ENCODE results near the gene TPRG1L.
"Not testable (repeated sequence)": the region's sequence is repeated elsewhere in the genome, so short reads cannot be mapped to it uniquely, and the experiment has no call there.

TPRG1L gene

DNA sequence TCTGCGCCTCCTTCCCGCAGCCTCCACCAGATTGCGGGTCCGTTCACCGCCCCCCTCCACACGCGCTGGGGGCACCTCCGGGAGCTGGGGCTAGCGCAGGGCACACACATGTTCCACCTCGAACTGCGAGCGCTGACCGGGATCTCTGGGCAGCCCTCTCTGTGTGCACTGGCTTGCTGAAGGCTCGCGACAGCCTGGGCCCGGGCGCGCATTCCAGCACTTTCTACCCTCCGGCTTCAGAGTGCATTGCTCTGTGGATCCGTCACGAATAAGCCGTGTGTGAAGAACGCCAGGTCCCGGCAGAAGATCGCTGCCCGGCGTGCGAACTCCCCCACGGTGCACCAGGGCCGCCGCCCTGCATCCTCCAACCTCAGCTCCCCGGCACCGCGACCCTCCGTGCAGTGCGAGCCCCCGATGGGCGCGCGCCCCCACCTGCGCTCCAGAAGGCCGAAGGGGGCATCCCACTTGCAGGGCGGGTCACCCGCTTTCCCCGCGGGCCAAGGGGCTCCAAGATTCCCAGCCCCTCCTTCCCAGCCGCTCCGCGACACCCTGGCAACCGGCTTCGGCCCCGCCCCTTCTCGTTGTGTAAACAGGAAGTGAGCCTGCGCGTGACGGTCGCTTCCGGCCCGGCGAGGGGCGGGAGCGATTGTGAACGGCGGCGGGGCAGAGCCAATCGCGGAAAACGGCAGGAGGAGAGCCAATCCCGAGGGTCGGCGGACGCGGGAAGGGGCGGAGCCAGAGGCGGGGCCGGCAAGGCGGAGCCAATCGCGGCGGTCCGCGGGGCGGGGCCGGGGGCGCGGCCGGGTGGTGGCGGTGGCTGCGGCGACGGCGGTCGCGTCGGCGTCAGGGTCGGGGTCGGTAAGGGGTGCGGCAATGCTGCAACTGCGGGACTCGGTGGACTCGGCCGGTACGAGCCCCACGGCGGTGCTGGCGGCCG is at the start of gene TPRG1L:
Gene TPRG1L, plus strand, starts transcription at position 816 of the 937 bp plus-strand sequence. Its CDS starts 58 bp downstream, at position 874.
- peaks cover 19% of the 10 kb centered on the region for H3K4me1 ChIP-seq (ENCODE audit: control insufficient read depth, insufficient read depth, low read length)
- peak within 1 kb of the TSS; percentile 70 for H3K9ac ChIP-seq (ENCODE audit: low read length)
- H3K36me3 ChIP-seq (ENCODE audit: control insufficient read depth, insufficient read depth, low read length) = peaks cover 8% of the 10 kb centered on the region
- H3K9me3 ChIP-seq (ENCODE audit: control insufficient read depth, low read length) = no peaks in the 10 kb centered on the region
- H3K4me3 ChIP-seq (ENCODE audit: low read length) = peak within 1 kb of the TSS; percentile 93
- no peaks in the 10 kb centered on the region for H3K27me3 ChIP-seq (ENCODE audit: control insufficient read depth, insufficient read depth, low read length)

DNA sequence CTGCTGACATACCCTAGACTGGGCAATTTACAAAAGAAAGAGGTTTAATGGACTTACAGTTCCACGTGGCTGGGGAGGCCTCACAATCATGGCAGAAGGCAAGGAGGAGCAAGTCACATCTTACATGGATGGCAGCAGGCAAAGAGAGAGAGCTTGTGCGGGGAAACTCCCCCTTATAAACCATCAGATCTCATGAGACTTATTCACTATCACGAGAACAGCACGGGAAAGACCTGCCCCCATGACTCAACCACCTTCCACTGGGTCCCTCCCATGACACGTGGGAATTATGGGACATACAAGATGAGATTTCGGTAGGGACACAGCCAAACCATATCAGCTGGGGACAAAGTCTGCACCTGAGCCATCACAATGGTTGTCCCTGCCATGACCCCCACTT is 49.3 kb upstream of the TPRG1L start:
- H3K36me3 ChIP-seq (ENCODE audit: control insufficient read depth, insufficient read depth, low read length); H3K4me1 ChIP-seq (ENCODE audit: control insufficient read depth, insufficient read depth, low read length); H3K9ac ChIP-seq (ENCODE audit: low read length); H3K4me3 ChIP-seq (ENCODE audit: low read length); H3K9me3 ChIP-seq (ENCODE audit: control insufficient read depth, low read length); H3K27me3 ChIP-seq (ENCODE audit: control insufficient read depth, insufficient read depth, low read length): not testable (repeated sequence)

DNA sequence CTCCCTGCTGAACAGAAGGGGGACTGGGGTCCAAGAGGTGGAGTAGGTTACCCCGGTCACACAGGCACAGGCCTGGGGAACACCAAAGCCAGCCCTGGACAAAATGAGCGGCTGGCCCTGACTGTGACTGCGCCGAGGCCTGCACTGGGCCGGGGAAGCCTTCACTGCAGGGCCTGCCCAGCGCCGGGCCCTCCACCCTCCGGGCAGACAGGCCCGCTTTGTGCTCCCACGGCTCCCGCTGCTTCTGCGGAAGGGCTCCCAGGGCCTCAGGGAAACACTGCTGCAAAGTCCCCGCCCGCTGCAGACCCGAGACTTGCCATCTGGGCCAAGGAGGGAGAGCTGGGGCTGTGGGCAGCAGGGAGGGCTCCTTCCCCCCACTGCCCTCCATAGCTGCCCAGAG is 48.8 kb upstream of the TPRG1L start:
- H3K4me1 ChIP-seq (ENCODE audit: control insufficient read depth, insufficient read depth, low read length) = no peaks in the 10 kb centered on the region
- no peaks in the 10 kb centered on the region for H3K36me3 ChIP-seq (ENCODE audit: control insufficient read depth, insufficient read depth, low read length)
- H3K4me3 ChIP-seq (ENCODE audit: low read length) = no peak overlapping the region
- no peaks in the 10 kb centered on the region for H3K27me3 ChIP-seq (ENCODE audit: control insufficient read depth, insufficient read depth, low read length)
- no peaks in the 10 kb centered on the region for H3K9me3 ChIP-seq (ENCODE audit: control insufficient read depth, low read length)
- H3K9ac ChIP-seq (ENCODE audit: low read length) = no peak overlapping the region

DNA sequence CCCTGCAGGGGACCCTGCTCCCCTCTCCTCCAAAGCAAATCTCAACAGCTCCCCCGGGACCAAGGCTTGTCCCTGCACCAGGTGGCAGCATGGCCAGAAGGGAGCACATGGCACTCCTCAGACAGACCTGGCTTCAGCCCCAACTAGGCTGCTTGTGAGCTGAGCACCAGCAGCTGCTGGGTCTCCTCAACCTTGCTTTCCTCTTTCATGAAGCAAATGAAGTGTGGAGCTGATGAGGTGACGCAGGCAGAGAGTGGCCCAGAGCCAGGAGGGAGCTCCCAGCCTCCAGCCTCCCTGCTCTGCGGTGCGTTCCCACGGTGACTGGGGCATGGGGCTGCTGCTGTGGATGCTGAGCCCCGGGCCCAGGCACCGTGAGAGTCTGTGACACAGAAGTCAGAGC is 47.5 kb upstream of the TPRG1L start:
- no peaks in the 10 kb centered on the region for H3K27me3 ChIP-seq (ENCODE audit: control insufficient read depth, insufficient read depth, low read length)
- no peak overlapping the region for H3K9ac ChIP-seq (ENCODE audit: low read length)
- H3K36me3 ChIP-seq (ENCODE audit: control insufficient read depth, insufficient read depth, low read length) = no peaks in the 10 kb centered on the region
- H3K4me1 ChIP-seq (ENCODE audit: control insufficient read depth, insufficient read depth, low read length) = no peaks in the 10 kb centered on the region
- H3K9me3 ChIP-seq (ENCODE audit: control insufficient read depth, low read length) = no peaks in the 10 kb centered on the region
- H3K4me3 ChIP-seq (ENCODE audit: low read length) = no peak overlapping the region

DNA sequence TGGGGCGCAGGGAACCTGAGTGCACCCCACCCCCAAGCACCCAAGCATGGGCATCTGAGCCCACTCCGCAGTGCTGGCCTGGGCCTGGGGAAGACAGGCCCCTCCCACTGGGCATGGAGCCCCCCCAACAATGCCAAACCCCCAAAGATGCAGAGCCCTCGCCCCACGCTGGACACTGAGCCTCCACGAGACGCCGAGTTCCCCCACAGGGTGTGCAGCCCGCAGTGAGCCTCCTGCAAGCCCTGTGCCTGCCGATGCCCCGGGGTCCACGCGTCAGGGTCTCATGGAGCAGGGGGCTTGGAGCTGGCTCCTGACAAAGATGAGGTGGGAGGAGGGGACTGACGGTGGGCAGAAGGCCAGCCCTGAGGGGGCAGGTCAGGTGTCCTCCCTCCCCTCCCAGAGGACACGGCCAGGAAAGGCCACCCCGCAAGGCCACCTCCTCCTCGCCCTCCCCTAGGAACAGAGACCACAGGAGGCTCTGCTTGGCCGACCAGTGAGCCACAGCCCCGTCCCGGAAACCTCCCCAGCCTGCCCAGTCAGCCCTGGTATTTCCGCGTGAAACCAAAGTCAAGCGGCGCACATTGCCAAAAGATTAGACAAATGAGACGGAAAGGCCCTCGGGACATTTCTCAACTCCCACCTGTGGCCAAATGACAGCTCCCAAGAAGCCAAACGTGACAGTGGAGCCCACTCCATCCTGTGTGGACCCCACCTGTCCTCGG is 46.9 kb upstream of the TPRG1L start:
- Histone ChIP-seq H3K9ac (ENCODE audit: low read length) (no peak overlapping the region), H3K9me3 (ENCODE audit: control insufficient read depth, low read length) (no peaks in the 10 kb centered on the region), H3K4me1 (ENCODE audit: control insufficient read depth, insufficient read depth, low read length) (no peaks in the 10 kb centered on the region), H3K36me3 (ENCODE audit: control insufficient read depth, insufficient read depth, low read length) (no peaks in the 10 kb centered on the region), H3K27me3 (ENCODE audit: control insufficient read depth, insufficient read depth, low read length) (no peaks in the 10 kb centered on the region), H3K4me3 (ENCODE audit: low read length) (no peak overlapping the region)

DNA sequence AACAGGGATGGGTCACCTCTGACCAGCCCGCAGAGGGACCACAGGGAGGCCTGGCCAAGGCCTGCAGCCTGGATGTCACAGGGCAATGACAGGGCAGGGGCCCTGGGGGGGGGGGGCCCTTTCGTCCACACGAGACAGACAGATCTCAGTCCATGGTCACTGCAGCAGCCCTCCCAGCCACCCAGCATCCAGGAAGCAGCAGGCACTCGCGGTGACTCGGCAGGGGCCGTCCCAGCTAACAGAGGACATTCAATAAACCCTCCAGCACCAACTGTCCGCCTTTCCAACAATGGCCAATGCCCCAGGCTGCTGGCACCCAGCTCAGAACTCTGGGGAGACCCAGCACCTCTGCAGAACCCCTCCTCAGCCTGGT is 46.4 kb upstream of the TPRG1L start:
- H3K9me3 ChIP-seq (ENCODE audit: control insufficient read depth, low read length) = no peaks in the 10 kb centered on the region
- H3K36me3 ChIP-seq (ENCODE audit: control insufficient read depth, insufficient read depth, low read length) = no peaks in the 10 kb centered on the region
- no peak overlapping the region for H3K4me3 ChIP-seq (ENCODE audit: low read length)
- no peaks in the 10 kb centered on the region for H3K4me1 ChIP-seq (ENCODE audit: control insufficient read depth, insufficient read depth, low read length)
- H3K9ac ChIP-seq (ENCODE audit: low read length) = no peak overlapping the region
- H3K27me3 ChIP-seq (ENCODE audit: control insufficient read depth, insufficient read depth, low read length) = no peaks in the 10 kb centered on the region

DNA sequence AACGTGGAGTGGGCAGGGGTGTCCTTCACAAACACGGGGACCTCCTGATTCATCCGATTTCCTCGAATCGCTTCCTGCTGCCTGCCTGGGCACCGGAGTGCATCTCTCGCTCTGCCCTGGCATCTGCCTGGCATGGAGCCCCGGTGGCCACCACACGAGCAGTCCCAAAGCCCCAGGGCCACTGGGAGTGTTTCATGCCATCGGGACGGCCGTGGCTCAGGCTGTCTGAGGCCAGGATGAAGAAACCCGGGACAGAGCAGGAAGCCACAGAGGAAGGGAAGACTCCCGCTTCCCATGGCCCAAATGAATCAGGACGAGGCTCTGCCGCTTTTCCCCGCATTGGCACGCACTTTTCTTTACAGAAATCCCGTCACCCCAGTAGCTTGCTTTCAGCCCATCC is 45.9 kb upstream of the TPRG1L start:
- Histone ChIP-seq H3K9ac (ENCODE audit: low read length) (no peak overlapping the region), H3K27me3 (ENCODE audit: control insufficient read depth, insufficient read depth, low read length) (no peaks in the 10 kb centered on the region), H3K4me1 (ENCODE audit: control insufficient read depth, insufficient read depth, low read length) (no peaks in the 10 kb centered on the region), H3K9me3 (ENCODE audit: control insufficient read depth, low read length) (no peaks in the 10 kb centered on the region), H3K36me3 (ENCODE audit: control insufficient read depth, insufficient read depth, low read length) (no peaks in the 10 kb centered on the region), H3K4me3 (ENCODE audit: low read length) (no peak overlapping the region)

DNA sequence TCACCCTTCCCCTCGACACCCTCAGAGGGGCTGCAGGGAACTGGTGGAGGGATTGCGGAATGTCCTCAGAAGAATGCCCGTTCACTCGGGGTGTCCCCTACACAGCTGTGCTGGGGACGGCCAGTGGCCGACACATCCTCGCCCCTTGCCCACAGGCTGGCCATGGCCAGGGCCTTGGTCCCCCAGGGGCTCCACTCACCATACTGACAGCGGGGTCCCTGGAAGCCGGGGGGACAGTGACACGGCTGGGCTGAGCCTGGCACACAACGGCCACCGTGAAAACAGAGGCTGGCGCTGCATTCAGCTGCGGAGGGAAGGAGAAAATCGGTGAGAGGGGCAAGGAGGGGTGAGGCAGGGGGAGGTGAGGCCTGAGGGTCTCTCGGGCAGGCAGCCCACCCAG is 45.2 kb upstream of the TPRG1L start:
- H3K4me1 ChIP-seq (ENCODE audit: control insufficient read depth, insufficient read depth, low read length) = no peaks in the 10 kb centered on the region
- H3K9me3 ChIP-seq (ENCODE audit: control insufficient read depth, low read length) = no peaks in the 10 kb centered on the region
- no peak overlapping the region for H3K4me3 ChIP-seq (ENCODE audit: low read length)
- H3K27me3 ChIP-seq (ENCODE audit: control insufficient read depth, insufficient read depth, low read length) = no peaks in the 10 kb centered on the region
- no peak overlapping the region for H3K9ac ChIP-seq (ENCODE audit: low read length)
- H3K36me3 ChIP-seq (ENCODE audit: control insufficient read depth, insufficient read depth, low read length) = no peaks in the 10 kb centered on the region

DNA sequence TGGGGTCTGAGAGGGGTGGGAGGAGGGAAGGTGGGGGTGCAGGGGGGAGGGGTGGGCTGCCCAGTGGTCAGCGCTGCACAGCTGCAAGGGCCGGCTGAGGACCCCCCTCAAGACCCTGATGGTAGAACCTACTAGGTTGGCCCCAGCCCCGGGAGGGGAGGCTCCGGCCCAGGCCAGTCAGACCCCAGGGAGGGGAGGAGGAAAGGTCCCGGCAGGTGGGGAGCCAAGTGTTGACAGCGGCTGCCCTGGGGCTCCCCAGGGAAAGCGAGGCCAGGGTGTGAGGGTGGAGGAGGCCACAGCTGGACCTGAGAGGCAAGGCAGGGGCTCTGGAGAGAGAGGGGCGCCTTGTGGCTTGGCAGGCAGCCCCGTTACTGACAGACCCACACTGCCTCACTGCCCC is 44.6 kb upstream of the TPRG1L start:
- H3K4me3 ChIP-seq (ENCODE audit: low read length) = no peak overlapping the region
- no peaks in the 10 kb centered on the region for H3K9me3 ChIP-seq (ENCODE audit: control insufficient read depth, low read length)
- no peaks in the 10 kb centered on the region for H3K36me3 ChIP-seq (ENCODE audit: control insufficient read depth, insufficient read depth, low read length)
- no peaks in the 10 kb centered on the region for H3K27me3 ChIP-seq (ENCODE audit: control insufficient read depth, insufficient read depth, low read length)
- H3K9ac ChIP-seq (ENCODE audit: low read length) = no peak overlapping the region
- H3K4me1 ChIP-seq (ENCODE audit: control insufficient read depth, insufficient read depth, low read length) = no peaks in the 10 kb centered on the region

DNA sequence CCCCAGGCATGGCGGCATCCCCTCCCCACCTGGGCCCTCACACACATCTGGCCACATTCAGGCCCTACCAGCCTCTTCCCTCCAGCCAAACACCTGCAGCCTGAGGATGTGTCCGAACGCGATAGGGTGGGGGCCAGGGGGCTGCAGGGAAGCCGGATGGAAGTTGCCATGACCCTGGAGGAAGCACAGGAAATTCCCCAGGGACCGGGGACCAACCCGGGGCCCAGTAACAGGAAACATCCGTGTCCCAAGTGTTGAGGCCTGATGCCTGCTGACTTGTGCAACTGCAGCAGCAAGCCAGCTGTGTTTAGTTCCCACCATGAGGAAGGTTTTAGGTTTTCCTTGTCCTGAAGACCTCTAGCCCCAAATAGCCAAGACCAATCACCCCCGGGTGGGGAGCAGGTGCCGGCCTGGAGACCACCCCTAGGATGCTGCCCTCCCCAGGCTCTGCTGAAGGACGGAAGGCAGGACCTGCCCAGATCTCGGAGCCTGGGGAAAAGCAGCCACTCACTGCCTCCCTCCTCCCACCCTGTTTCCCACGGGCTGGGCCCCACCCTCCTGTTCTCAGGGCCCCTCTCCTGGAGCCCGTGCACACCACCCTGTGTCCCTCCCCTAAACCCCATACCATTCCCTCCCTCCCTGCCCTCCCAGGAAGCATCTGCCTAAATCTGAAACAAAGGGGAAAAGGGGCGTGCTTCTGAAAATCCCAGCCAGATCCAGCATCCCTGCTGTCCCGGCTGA is 43.3 kb upstream of the TPRG1L start:
- H3K36me3 ChIP-seq (ENCODE audit: control insufficient read depth, insufficient read depth, low read length) = no peaks in the 10 kb centered on the region
- no peaks in the 10 kb centered on the region for H3K27me3 ChIP-seq (ENCODE audit: control insufficient read depth, insufficient read depth, low read length)
- no peaks in the 10 kb centered on the region for H3K4me1 ChIP-seq (ENCODE audit: control insufficient read depth, insufficient read depth, low read length)
- H3K9me3 ChIP-seq (ENCODE audit: control insufficient read depth, low read length) = no peaks in the 10 kb centered on the region
- no peak overlapping the region for H3K9ac ChIP-seq (ENCODE audit: low read length)
- no peak overlapping the region for H3K4me3 ChIP-seq (ENCODE audit: low read length)

DNA sequence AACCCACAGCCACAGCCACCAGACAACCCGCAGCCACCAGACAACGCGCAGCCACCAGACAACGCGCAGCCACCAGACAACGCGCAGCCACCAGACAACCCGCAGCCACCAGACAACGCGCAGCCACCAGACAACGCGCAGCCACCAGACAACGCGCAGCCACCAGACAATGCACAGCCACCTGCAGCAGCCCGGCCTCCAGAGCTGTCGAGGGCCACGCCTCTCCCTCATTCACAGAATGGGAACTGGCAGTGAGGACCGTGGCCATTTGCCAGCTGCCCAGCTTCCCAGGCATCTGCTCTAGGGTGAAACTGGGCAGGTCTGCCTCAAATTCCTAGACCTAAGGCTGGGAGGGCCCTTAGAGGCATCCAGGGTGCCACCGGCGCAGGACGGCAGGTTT is 41.1 kb upstream of the TPRG1L start:
- H3K36me3 ChIP-seq (ENCODE audit: control insufficient read depth, insufficient read depth, low read length); H3K4me3 ChIP-seq (ENCODE audit: low read length); H3K27me3 ChIP-seq (ENCODE audit: control insufficient read depth, insufficient read depth, low read length); H3K9me3 ChIP-seq (ENCODE audit: control insufficient read depth, low read length); H3K9ac ChIP-seq (ENCODE audit: low read length); H3K4me1 ChIP-seq (ENCODE audit: control insufficient read depth, insufficient read depth, low read length): not testable (repeated sequence)

DNA sequence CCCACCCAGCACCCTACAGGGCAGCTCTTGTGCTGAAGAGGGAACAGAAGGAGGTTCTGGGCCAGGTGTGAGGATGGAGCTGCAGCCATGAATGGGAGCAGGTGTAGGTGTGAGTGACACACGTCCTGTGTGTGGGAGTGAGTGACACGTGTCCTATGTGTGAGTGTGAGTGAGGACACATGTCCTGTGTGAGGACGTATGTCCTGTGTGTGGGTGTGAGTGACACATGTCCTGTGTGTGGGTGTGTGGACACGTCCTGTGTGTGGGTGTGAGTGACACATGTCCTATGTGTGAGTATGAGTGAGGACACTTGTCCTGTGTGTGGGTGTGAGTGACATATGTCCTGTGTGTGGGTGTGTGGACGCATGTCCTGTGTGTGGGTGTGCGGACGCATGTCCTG is 39.9 kb upstream of the TPRG1L start:
- no peak overlapping the region for H3K9ac ChIP-seq (ENCODE audit: low read length)
- H3K4me3 ChIP-seq (ENCODE audit: low read length) = no peak overlapping the region
- peaks cover 5% of the 10 kb centered on the region for H3K4me1 ChIP-seq (ENCODE audit: control insufficient read depth, insufficient read depth, low read length)
- peaks cover 7% of the 10 kb centered on the region for H3K27me3 ChIP-seq (ENCODE audit: control insufficient read depth, insufficient read depth, low read length)
- H3K36me3 ChIP-seq (ENCODE audit: control insufficient read depth, insufficient read depth, low read length) = no peaks in the 10 kb centered on the region
- H3K9me3 ChIP-seq (ENCODE audit: control insufficient read depth, low read length) = no peaks in the 10 kb centered on the region
